HL-60 (cell line): ENCODE measurements around the gene FAM76B.
A peak's percentile ranks its signal among the peaks of the same experiment; 100 is the strongest.

ENCODE experiments used
- CTCF ChIP-seq: IDR thresholded peaks from one replicate; pipeline ENCODE4 v1.5.1; 2011; ENCODE audit warnings: low read length, control low read depth, inconsistent platforms; ENCODE audit not compliant: insufficient read depth
- POLR2AphosphoS5 ChIP-seq: IDR thresholded peaks from 2 replicates; pipeline ENCODE4 v1.6.1; 2012; ENCODE audit warnings: low read depth
- REST ChIP-seq: IDR thresholded peaks from 2 replicates; pipeline ENCODE4 v1.6.1; 2012; ENCODE audit warnings: low read depth; ENCODE audit not compliant: insufficient replicate concordance
- SPI1 ChIP-seq: IDR thresholded peaks from 2 replicates; pipeline ENCODE4 v1.6.1; 2012; ENCODE audit warnings: low read depth, mild to moderate bottlenecking, borderline replicate concordance

DNA sequence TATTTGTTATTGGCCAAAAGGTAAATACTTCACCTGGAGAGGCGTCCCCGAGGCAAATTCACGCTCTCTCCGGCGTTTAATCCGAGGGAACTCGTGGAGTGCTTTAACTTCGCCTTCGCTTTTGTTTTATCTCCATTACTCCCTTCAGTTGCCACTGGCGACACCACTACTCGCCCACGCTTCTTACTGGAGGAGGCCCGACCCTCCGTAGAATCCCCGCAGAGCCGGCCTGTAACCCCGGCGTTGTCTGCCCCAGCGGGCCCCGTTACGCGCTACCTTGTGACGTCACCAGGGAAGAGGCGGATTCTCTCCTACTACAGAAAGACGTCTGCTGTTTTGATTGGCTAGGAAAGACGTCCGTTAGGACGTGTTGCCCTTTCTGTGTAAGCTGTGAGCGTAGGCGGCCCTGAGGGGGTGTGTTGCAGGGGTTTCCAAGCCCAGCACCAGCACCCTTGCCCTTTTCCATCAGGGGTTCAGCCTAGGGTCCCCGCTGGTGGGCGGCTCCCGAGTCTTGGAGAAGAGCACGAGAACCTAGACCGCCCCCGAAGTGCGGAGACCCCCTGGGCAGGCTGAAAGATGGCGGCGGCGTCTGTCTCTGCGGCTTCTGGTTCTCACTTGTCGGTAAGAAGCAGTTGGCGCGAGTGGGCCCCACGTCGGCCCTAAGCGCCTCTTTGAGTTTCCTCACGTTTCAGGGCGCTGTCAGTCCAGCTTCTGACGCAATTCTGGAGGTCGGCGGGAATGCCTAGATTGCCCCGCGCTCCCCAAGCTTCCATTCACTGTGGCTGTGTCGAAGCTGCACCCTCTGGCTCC, 746 bp upstream of the FAM76B start, which contains the start of gene CEP57:
- TF ChIP-seq CTCF (no peak), POLR2AphosphoS5 (peak; percentile 75), REST (peak; percentile 39), SPI1 (no peak)
